Activated CD4-positive, alpha-beta T cell treated with anti-CD3 and anti-CD28 coated beads, Interleukin-2, amount 50 U/mL, for 4 hours (primary cell): ENCODE data around the gene SLF2.
"Not testable (repeated sequence)": the region's sequence is repeated elsewhere in the genome, so short reads cannot be mapped to it uniquely, and the experiment has no call there.

Experiments used
- DNase-seq, 2 experiments: peaks; one replicate each; pipeline ENCODE4 v3.0.0-alpha.2; 2020

The SLF2 gene

DNA sequence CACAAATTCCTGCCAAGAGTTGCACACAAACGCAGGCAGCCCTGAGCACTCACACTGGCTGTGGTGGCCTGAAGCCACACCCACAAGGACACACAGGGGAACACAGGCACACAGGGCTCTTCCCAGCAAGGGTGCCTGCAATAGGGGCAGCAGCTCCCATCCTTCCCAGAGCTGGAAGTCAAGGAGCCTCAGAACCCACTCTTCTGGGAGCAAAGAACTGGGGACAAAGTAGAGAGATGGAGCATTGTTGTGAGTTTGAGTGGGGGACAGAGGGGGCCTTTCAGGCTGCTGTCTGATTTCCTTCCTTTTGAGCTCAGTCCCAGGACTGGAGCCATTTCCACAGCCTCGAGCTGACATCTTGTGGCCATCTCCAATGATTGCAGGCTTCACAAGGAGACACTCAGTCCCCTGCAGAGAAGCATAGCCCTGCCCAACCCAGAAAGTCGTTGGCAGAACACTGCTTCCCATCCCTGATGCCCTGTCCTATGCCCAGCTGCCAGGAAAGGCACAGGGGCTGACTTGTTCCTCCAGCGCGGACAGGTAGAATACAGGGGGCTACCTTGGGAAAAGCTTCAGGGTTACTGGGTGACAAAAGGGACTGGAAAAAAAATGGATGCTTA is 34.4 kb upstream of the SLF2 start:
- DNase-seq: no peak

DNA sequence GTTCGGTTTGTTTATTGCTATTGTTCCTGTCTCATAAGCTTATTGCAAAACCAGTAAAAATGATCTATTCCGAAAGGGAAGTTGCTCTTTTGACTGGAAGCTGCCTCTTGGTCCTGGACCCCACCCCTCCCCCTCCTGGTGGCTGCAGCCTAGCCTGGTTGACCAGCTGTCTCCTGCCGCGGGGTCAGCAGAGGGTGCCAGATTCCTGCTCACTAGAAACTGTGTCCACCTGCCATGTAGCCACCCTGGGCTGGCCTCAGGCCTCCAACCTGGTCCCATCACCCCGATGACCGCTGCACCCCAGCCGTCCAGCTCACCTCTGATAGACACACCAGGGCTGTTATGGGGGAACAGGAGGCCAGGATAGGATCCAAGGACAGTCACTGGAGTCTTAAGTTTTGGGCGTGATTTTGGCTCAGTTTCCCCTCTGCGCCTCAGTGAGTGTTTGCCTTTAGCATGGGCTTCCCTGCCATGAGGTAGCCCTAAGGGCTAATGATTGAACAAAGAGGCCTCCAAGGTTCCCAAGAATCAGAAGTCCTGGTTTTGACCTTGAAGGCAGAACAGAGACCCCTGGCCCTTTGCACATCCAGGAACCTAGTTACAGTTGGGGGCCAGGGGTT is 32.9 kb upstream of the SLF2 start:
- no peak for DNase-seq

- no peak for DNase-seq
Observed at GRCh38 chr10:100881556-100882213, 31.1 kb upstream of the SLF2 start.

- no peak for DNase-seq
Observed at GRCh38 chr10:100882252-100882651, 30.5 kb upstream of the SLF2 start.

- no peak for DNase-seq
Observed at GRCh38 chr10:100882671-100883311, 30.0 kb upstream of the SLF2 start.

- DNase-seq: no peak
Observed at GRCh38 chr10:100883312-100883821, 29.4 kb upstream of the SLF2 start.

DNA sequence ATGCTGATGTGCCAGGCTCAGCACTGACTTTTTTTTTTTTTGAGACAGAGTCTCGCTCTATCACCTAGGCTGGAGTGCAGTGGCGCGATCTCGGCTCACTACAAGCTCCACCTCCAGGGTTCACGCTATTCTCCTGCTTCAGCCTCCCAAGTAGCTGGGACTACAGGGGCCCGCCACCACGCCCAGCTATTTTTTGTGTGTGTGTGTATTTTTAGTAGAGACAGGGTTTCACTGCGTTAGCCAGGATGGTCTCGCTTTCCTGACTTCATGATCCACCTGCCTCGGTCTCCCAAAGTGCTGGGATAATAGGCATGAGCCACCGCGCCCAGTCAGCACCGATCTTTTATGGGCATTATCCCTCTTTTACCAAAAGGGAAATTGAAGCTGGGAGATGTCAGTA is 27.2 kb upstream of the SLF2 start:
- DNase-seq: not testable (repeated sequence)

DNA sequence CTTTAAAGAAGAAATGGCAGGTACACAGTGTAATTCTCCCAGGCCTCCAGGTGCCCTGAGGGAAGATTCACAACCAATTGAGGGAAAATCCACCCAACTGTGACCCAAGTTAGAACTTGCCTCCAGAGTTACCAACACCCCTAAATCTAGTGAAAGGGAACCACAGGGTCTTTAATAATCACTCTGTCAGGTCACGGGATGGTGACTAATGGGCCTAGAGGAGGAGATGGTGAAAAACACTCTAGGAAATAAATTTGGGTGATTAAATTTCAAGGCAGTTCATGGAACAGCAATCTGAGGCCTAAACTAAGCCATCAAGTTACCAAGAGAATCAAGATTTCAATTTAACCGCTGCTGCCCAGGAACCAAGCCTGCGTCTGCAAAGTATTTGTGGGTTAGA is 26.7 kb upstream of the SLF2 start:
- no peak for DNase-seq

DNA sequence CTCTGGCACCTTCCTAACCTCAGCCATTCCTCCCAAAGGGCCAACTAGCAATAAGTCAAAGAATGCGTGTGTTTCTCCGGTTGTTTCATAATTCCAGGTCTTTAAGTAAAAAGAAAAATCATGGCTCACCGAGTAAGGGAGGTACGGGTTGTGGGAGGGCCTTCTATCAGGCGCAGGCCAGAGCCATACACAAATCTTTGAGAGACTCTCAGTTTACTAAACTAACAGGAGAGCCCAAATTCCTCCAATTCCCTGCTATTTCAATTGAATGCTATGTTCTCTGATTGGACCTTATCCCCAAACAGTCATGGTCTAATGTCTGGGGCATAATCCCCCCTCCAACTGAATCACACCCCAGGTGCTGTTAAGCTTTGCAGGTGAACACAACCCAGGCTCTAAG is 26.2 kb upstream of the SLF2 start:
- no peak for DNase-seq

DNA sequence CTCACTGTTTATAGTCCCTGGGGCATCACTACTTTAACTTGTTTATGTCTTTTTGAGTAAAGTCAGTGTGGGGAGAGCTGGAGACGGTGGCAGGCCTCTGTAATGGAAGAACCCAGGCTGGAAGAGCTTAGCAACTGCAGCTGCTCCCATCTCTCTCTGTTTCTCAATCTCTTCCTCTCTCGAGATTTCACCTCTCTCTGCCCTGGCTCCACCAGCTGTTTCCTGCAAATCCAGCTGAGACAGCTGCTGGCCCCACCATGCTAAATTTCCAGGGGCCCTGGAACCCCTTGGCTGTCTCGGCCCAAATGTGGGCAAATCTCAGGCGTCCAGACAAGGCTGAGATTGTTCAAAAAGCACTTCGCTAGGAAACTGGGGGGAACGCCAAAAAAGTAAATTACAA is 25.8 kb upstream of the SLF2 start:
- DNase-seq: no peak

GRCh38 chr10:100887761-100888296 is 24.9 kb upstream of the SLF2 start:
- no peak for DNase-seq

DNA sequence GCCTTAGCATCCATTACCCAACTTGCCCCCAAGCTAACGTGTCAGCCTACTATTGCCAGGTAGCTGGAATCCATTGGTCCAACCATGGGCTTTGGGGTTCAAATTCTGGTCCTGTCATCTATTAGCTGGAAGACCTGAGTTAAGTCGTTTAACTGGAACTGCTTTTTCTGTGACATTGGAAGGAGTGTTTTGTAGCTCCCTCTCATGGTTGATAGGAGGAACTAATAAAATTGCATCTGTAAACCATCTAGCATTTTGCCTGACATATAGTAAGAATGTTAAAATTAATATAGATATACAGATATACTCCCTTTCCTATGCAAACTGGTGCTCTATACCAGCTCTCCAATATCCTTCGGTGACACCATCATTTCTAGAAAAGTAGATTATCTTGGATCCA is 23.8 kb upstream of the SLF2 start:
- DNase-seq: no peak

GRCh38 chr10:100889546-100889945 is 23.2 kb upstream of the SLF2 start:
- no peak for DNase-seq

DNA sequence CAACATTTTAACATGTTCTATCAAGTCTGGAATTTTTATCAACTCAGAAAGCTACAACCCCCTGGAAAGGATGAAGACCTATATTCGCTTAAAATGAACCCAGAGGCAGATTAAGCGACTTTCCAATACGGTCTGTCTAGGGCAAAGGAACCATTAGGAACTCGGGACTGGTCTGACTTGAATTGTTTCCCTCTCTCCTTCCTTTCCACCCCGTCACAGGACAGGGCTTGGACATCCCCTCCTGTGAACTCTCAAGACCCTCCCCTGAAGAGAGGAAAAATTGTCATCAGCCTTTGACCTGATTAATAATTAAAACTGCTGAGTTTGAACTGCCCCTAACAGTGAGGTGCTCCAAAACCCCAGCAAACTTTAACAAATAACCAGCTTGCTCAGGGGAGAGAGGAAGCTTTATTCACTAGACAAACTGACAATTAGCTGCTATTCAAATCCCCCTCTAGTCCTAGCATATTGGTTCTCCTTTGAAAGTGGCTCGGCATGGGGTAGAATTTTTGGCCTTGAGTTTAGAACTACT is 22.6 kb upstream of the SLF2 start:
- DNase-seq: no peak

- no peak for DNase-seq
Observed at GRCh38 chr10:100890673-100891317, 22.0 kb upstream of the SLF2 start.

DNA sequence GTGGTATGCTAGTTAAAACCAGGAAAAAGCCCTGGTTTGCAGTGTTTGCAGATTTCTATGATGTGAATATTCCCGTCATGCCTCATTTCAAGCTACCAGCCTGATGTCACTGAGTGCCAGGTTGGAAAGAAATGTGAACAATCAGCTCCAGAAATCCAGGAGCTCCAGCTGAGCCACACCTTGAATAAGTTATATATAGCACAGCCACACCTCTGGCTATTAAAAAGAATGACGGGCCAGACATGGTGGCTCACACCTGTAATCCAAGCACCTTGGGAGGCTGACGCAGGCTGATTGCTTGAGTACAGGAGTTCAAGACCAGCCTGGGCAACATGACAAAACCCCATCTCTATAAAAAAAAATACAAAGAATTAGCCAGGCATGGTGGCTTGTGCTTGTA is 18.7 kb upstream of the SLF2 start:
- DNase-seq: no peak

DNA sequence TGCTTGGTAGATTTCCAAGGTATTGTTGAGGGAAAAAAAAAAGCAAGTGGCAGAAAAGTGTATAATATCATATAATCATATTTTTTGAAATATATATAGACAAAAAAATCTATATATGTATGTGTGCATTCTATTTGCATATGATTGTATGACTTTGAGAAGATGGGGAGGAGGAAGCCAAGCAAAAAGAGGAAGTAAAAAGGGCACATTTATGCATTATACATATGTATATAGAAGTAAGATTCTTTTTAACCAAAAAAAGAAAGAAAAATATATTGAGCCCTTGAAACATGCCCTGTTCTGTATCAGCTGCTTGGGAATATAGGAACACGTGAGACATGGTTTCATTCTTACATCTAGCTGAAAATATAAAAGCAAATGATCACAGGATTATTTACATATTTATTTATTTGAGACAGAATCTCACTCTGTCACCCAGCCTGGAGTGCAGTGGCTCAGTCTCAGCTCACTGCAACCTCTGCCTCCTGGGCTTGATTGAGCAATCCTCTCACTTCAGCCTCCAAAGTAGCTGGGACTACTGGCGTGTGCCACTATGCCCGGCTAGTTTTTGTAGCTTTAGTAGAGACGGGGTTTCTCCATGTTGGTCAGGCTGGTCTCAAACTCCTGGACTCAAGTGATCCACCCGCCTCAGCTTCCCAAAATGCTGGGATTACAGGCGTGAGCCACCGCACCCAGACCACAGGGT is 18.0 kb upstream of the SLF2 start:
- DNase-seq: no peak

- no peak for DNase-seq
Observed at GRCh38 chr10:100895346-100895745, 17.4 kb upstream of the SLF2 start.

GRCh38 chr10:100895896-100896295 is 16.9 kb upstream of the SLF2 start:
- no peak for DNase-seq

DNA sequence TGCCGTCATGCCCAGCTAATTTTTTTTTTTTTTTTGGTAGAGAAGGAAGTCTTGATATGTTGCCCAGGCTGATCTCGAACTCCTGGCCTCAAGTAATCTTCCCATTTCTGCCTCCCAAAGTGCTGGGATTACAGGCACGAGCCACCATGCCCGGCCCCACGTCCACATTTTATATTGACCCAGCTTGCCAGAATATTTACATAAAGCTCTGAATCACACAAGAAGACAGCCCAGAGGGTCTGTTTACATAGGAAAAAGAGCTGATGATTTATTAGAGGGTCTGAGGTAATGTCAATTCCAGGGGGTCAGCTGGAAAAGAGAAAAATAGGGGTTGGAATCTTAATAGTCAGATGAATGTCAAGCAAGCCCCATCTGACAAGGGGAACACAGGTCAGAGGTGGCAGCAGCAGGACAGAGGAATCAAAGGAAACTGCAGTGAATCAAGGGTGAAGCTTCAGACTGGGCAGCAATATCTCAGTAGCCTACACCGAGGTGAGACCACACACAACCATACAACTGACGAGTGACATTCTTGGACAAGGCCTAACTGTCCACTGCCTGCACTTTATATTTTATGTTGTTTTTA is 15.8 kb upstream of the SLF2 start:
- DNase-seq: no peak

DNA sequence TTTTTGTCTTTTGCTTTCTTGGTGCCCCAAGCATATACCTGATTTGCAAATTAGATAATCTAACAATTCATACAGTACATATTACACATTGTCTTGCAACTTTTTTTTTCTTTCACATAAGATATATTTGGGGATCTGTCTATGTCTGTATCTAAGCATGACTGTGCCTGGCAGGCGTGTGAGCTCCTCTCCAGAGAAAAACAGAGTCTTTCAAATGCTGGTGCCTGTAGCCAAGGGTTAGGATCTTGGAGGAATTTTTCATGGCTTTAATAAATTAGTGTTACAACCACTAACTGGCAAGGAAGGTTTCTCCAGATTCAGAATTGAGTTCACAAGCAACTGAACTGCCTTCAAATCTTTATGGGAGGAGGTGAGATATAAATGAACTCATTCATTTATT is 14.8 kb upstream of the SLF2 start:
- DNase-seq: no peak

- DNase-seq: no peak
Observed at GRCh38 chr10:100899171-100899570, 13.6 kb upstream of the SLF2 start.
